ENCODE data around the gene PCYT2.
A peak's percentile ranks its signal among the peaks of the same experiment; 100 is the strongest.

PCYT2 gene

DNA sequence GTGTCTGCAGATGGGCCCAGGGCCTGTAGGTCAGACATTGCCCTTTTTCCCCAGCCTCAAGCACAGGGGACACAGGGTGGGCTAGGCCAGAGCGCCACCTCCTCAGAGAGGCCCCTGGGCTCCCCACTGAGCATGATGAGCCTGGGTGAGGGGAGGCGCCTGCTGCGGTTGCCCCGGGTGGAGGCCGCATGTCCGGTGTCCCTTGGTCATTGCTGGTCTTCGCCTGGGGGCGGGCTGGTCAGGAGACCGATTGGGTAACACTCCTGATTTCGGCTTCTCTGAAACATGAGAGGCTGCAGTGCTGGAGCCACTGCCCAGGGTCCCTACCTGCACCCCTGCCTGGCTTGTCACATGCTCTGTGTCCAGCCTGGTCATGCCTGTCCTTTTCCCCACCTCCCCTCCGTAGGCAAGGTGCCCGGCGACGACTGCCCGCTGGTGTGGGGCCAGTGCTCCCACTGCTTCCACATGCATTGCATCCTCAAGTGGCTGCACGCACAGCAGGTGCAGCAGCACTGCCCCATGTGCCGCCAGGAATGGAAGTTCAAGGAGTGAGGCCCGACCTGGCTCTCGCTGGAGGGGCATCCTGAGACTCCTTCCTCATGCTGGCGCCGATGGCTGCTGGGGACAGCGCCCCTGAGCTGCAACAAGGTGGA lies 11.6 kb downstream of the PCYT2 start:
- DNase-seq (ENCODE audit: low spot score), result no peak

DNA sequence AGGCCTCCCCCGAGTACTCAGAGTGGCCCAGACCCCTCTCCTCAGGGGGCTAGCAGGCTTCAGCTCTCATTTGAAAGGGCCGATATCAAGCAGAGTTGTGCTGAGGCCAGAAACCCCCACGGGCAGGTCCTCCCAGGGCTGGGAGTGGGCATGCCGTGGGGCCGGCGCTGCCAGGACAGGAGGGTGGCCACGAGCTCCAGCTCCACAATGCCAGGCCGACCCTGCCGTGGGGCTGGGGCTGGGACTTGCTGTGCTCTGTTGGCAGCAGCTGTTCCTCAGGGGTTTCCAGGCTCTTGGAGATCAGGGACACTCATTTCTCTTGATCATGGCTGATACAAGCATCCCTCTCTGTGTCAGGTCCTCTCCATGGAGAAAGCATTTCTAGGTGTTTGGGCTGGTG lies 12.3 kb downstream of the PCYT2 start:
- DNase-seq (ENCODE audit: low spot score), result no peak

DNA sequence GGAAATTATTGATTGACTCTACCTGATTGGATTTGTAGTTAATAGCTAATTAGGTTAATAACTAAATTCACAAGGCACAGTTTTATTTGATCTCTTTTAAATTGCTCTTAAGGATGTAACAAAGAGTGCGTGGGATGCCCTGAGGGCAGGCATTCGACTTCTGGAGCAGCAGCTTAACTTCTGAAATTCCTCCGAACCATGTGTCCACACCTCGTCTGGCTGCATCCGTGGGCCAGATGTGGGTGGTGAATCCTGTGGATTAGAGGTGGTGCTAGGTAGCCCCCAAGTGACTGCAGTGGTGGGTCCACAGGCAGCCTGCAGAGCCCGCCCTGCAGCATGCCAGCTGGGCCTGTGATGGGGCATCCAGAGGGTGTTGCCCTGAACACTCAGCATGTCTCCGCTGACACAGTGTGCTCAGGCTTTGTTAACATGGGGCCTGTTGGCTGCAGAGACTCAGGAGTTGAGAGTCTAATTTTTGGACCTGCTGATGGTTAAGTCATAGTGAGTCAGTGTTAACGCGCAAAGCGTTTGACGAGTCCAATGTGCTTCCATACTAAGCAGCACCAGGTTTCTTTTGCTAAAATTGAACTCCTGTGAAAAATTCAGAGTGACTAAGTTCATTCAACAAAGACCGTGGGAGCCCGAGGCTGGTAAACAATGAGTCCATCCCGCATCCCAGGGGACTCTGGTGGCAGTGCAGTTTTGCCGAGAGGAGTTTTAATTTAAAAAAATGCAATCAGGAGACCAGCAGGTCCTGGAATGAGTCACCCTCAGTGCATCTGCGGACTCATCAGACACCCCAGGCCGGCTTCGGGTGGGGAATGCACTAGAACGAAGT lies 13.0 kb downstream of the PCYT2 start:
- no peak for DNase-seq (ENCODE audit: low spot score)

DNA sequence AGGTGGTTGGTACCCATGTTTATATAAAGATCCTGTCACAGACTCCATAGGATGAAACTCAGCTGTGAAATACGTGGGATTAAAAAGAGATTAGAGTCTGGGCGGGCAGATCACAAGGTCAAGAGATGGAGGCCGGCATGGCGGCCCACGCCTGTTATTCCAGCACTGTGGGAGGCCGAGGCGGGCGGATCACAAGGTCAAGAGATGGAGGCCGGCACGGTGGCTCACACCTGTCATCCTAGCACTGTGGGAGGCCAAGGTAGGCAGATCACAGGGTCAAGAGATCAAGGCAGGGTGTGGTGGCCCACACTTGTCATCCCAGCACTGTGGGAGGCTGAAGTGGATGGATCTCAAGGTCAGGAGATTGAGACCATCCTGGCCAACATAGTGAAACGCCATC lies 15.8 kb downstream of the PCYT2 start:
- DNase-seq (ENCODE audit: low spot score), result no peak

DNA sequence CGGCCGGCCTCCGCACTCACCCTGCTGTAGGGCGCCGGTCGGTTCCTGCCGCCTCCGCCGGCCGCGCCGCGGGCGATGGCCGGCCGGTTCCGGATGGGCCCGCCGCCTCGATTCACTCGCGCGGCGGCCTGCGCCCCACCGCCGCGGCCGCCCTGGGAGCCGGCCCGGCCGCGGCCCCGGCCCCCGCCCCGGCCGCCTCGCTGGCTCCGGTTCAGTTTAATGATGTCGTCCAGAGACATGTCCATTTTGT lies 20.0 kb downstream of the PCYT2 start:
- no peak for DNase-seq (ENCODE audit: low spot score)

DNA sequence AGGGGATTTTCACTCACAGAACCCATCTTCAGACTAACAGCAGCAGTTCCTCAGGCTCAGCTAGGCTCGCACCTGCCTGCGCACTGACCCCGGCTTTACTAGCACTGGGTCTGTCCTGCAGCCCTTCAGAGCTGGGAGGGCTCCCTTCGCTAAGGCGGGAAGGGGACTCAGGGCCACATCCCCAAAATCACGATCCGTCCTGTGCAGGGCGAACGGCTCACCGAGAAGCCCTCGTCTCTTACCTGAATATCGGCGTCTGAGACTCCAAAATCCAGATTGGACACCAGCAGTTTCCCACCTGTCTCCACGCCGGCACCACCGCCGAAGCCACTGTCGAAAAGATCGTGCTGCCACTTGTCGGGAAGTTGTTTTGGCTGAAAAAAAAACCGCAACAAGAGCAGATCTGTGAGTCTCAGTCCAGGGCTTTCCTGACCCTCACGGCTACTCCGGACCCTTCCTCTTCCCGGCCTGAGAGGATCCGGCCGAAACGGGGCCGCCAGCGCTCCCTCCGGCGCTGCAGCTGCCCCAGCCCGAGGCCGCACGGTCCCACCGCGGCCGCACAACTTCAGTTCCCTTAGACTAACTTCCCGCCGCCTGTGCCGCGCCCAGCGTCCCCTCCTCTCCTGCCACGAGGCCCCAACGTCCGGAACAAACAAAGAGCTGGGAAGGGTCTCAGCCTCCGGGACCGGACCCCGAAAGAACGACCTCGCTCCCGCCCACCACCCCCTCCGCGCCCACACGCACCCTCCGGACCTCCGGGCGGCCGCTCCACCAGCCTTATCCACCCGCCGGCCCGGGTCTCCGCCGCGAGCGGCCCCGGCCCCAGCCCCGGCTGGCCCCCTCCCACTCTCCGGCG lies 20.5 kb downstream of the PCYT2 start:
- DNase-seq (ENCODE audit: low spot score), result peak; percentile 61

DNA sequence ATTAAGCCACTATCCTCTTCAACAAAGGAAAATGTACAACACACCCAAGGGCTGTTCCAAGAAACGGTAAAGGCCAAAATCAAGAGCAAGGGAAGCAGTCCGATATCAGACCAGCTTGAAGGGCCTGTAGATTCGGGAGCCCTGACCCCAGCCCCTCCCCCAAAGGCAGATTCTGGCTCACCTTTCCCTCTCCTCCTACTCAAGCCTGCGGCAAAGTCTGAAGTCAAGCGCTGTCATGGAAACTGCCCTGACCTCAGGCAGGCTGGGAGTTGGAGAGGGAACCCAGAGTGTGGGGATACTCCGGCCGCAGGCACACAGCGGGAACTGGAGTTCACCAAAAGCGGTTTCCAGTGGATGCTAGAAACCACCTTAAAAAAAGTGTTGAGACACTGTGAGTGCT lies 21.6 kb downstream of the PCYT2 start:
- no peak for DNase-seq (ENCODE audit: low spot score)

DNA sequence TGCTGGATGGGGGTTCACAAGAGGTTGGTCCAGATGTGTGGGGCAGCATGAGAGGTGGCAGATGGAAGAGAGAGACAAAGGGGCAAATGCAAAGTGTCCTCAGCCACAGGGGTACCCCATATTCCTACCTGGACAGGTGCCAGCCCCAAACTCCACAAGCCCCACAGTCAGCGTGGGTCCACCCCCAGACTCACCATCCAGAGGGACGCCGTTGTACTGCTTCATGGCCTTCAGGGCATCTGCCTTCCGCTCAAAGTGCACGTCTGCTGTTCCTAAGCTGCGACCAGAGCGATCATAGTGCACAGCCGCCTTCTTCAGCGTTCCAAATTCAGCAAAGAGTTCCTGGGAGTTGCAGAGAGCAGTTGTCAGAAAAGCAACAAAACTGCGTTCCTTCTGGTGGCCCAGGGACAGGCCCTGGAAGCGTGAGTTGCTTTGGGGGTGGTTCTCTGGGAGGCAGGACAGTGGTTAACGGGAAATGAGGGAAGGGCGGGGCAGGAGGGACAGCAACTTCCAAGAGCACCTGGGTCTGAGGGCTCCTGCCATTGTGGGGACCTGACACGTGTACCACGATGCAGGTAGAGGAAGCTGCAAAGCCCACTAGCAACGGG lies 22.1 kb downstream of the PCYT2 start:
- DNase-seq (ENCODE audit: low spot score), result no peak

DNA sequence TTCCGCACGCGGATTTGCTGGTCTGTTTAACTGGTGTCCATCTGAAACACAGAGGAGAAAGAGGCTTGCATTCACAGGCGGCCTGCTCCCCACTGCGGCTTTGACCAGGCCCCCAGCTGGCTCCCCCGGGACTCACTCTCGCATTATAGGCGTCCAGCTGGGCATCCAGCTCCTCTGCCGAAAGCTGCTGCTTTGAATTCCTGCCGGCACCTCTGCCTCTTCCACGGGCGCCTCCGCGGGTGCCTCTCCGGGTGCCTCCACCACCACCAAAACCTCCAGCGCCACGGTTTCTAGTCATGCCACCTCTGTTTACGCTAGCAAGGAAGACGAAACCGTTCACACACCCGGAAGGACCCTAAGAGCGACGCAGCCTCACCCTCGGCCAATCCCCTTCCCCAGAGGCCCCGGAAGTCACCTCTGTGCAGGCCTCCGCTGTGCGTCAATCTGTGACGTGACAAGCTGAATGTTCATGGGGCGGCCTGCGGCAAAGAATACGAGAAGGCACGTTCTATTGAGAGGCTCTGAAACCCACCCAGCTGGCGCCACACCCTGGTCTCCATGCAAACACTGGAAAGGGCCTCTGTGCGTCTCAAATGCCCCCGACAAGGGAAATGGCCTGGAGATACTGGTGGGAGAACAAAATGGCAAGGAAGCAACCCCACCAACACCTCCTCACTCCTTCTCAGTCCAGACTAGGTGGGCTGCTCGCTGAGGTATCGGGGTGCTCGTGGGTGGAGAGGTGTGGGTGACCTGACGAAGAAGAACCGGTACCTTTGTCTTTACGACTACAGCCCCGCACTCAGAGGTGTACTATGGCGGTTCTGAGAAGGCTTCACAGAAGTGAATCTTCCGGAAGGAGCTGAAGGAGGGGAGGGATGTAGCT lies 22.9 kb downstream of the PCYT2 start:
- no peak for DNase-seq (ENCODE audit: low spot score)

DNA sequence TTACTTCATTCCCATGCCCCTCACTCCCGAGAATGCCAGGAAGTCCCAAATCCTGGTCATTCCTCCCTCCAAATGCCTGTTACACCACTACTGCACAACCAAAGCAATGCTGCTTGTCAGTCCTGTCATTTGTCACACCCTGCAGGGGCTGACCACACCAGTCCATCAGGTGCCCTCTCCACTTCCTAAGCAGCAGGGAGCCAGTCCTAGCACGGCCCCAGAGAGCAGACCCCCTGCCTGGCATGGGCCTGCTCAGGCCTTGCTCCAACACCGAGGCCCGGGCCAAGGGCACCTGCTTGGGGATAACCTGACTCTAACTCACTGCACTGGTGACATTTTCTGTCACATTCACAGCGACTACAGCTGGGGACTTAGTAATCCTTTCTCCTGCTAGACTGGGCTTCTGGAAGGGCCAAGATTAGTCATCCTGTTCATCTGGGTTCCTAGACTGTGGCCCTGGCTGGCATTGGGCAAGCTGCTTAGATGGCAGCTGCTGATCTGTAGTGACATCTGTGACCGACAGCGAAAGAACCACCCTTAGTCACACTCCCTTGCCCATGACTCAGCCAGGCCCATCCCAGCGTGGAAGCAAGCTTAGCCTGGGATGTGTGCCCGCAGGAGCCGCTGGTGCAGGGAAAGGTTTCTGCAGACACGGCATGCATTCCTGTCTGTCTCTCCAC lies 25.2 kb downstream of the PCYT2 start:
- no peak for DNase-seq (ENCODE audit: low spot score)

DNA sequence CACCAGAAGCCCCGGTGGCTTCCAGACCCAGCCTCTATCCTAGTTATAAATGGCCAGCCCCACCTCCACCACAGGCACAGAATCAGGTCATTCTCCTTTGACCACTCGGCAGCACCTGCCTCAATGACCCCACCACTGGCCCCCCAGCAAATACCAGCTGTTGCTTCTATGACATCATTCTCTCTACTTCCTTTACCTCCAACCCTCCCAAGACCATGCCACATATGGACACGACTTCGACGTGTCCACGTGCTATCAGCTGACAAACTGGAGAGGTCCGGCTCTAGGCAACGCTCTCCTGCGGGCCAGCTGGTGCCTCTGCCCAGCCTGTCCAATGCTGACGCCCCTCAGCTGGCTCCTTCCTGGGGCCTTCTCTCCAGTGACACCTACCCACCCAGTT lies 25.7 kb downstream of the PCYT2 start:
- DNase-seq (ENCODE audit: low spot score), result no peak

DNA sequence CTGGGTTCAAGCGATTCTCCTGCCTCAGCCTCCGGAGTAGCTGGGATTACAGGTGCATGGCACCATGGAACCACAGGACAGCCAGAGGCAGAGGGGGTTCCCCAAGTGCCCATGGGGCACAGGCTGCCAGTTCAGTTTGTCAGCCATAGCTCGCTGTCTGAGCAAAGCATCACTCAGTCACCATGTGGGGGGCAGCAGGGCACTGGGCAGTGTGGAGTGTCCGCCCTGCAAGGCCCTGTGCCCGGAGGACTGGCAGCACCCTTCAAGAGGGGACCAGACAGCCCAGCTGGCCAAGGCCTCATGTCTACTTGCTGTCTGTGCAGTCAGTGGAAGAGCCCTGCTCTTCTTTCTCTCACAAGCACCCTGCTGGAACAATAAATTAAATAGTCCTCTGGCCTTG lies 26.2 kb downstream of the PCYT2 start:
- DNase-seq (ENCODE audit: low spot score), result no peak

DNA sequence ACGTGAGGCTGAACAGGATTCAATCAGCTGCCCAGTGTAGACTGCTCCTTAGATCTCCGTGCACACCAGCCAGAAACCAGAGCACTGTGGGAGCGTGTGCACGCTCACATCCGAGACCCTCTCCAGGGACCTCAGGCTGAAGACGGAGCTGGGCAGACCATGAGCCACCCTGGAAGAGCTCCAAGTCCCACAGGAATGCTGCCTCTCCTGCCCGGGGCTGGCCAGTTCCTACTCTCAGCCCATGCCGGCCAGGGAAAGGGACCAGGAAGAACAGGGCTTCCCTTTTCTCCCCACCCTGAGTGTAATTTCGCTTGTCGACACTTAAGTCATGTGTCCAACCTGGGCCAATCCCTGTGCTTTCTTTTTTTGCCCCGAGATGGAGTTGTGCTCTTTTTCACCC lies 26.7 kb downstream of the PCYT2 start:
- DNase-seq (ENCODE audit: low spot score), result no peak

DNA sequence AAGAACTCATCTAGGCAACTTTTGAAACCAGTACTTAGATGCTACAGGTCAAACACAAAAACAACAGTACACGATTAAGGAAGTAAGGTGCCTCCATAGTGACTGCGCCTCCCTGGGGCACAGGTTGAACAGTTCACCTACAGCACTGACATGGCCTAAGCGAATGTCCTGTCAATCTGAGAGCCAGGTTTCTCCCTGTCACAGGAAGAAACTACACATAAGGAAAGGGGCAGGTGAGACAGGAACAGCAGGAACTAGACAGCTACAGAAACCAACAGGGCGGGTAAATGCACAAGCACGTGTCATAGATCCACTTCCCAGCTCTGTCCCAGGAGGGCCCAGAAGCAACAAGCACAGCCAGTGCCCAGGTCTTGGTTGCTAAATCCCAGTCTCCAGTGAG lies 32.1 kb downstream of the PCYT2 start:
- DNase-seq (ENCODE audit: low spot score), result no peak

DNA sequence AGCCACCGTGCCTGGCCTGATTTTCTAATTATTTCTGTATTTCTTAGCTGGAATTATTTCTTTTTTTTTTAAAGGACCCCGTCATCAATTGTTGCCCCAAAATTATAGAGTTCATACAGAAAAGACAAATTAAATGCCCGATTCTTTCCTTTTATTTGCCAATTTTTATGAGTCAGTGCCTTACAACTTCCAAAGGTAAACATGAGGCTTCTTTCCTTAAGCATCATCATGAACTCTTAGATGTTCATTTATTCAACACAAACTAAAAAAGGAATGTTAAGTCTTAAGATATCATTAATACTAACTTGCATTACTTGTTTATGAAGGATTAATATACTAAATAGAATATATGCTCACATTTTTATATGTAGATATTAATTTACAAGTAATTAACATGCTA lies 32.9 kb downstream of the PCYT2 start:
- DNase-seq (ENCODE audit: low spot score), result no peak

DNA sequence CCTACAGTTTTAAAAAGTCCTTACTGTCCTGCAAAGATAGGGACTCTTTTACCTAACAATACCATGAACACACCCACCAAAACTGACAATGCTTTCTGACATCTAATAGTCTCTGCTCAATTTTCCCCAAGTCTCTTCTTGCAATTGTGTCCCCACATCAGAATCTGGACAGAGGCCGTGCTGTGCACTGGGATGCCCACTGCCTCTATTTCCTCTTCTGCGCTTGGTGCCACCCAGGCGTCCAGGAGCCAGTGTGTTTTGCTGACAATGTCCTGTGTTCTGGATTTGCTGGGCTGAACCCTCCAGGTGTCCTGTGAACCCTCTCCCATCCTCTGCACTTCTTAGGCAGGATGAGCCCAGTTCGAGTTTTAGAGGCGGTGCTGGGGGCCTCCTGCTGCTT lies 33.6 kb downstream of the PCYT2 start:
- no peak for DNase-seq (ENCODE audit: low spot score)

DNA sequence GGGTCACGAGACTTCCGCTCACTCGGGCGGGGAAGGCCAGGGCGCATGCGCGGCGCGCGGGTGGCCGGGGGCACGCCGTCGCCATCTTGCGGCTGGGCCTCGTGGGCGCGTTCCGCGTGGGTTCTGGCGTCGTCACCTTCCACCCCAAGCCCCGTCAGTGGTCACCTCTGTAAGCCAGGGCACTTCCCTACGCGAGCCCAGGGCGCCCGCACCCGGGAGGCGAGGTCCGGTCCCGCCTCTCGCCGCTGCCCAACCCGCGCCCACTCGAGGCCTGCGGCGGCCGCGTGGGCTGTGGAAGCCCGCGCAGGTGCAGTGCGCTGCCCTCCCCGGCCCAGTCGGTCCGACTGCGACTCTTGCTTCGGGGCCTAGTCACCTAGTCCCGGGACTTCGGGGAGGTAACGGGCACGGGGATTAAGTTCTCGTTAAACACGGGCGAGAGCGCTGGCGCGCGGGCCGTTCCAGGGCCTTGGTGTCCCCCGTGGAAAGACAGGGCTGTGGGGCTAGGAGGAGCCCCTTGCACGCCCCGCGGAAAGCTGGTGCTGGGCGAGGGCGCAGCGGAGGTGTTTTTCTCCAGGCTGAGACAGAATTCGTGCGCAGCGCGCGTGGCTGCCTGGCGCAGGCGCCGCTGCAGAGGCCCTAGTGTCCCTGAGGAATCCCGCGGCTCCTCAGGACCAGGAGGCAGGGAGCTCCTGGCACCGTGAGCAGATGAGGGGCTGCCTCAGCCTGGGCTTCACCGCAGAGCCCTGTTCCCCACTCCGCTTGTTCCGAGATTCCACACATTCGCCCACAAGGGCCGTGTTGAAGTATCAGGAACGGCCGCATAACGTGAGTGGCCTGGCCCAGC lies 39.6 kb downstream of the PCYT2 start:
- peak; percentile 94 for DNase-seq (ENCODE audit: low spot score)

DNA sequence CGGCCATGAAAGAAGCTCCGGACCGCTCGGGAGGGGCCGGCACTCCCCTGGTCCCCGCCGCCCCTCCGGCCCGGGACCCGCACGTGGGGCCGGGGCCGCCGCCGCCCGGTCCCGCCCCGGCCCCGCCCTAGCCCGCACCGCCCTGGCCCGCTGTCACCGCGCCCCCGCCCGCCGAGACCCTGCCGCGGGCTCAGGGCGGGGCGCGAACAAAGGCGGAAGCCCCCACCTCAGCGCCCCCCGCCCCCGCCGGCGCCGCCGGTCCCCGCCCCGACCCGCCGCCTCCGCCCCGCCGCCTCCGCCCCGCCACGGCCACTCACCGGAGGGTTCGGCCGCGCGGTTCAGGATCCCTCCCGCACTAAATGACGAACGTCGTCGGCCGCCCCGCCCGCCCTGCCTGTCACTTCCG lies 40.2 kb downstream of the PCYT2 start, which contains the start of gene ARHGDIA:
ARHGDIA (minus strand) TSS at position 357 of the 406 bp plus-strand sequence. CDS start 1,407 bp downstream, outside the sequence.
- DNase-seq (ENCODE audit: low spot score), result no peak

DNA sequence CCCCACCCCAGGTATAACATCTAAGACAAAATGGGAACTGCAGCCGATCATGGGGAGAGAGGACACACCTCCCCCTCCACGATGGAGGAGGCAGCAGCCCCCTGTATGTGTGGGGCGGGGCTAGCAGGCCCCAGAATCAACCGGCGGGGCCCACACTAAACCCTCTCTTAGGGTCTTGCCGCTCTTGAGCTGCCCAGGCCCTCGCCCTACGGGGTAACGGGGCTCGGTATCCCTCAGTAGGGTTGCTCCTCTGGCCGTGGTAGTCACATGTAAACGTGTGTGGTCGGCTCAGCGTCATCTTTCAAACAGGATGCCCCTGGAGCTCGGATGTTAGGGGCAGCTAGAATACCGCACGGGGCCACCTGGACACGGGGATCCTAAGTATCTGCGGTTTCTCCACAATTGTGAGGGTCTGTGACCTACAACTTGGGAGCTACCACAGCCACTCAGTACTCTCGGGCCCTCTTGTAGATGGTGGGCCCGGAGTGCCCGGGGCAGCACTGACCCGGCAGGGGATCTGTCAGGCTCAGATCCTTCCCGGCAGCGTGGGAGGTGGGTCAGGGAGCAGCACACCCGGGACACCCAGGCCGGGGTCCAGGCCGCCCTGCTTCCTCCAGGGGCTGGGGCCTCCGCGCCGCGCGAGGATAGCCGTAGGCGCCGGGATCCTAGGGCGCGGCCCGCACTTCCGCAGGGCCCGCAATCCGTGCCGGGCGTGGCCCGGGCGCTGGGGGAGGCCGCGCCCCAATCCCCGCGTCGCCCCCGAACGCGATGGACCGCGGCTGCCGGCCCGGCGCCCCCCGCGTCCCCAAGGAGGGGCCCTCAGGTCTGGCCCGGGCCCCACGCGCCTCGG lies 40.8 kb downstream of the PCYT2 start:
- DNase-seq (ENCODE audit: low spot score), result peak; percentile 74
